ENCODE measurements around the gene AGAP6. TPM values are rescaled to one million over a fixed set of nuclear protein-coding genes. Genes with fewer than 3 reads are reported as not detected.
"Not testable (repeated sequence)": the region's sequence is repeated elsewhere in the genome, so short reads cannot be mapped to it uniquely, and the experiment has no call there.

The AGAP6 gene
- total RNA-seq, 1 donor from 2014 or later = 18.5 TPM

- DNase-seq; H3K4me3 Mint-ChIP-seq (ENCODE audit: unreplicated experiment); H3K27me3 Mint-ChIP-seq (ENCODE audit: unreplicated experiment); H3K9me3 Mint-ChIP-seq (ENCODE audit: unreplicated experiment); H3K36me3 Mint-ChIP-seq (ENCODE audit: unreplicated experiment): not testable (repeated sequence)
- H3K4me1 Mint-ChIP-seq (ENCODE audit: low read depth, unreplicated experiment) = peaks cover 34% of the 10 kb centered on the region
- peak overlapping the region; percentile 95 for H3K27ac Mint-ChIP-seq (ENCODE audit: unreplicated experiment)
Observed at GRCh38 chr10:50052778-50053376, 64.7 kb downstream of the AGAP6 start.

- peak overlapping the region; percentile 89 for H3K27ac Mint-ChIP-seq (ENCODE audit: unreplicated experiment)
- not testable (repeated sequence) for DNase-seq; H3K36me3 Mint-ChIP-seq (ENCODE audit: unreplicated experiment); H3K9me3 Mint-ChIP-seq (ENCODE audit: unreplicated experiment); H3K27me3 Mint-ChIP-seq (ENCODE audit: unreplicated experiment)
- peaks cover 34% of the 10 kb centered on the region for H3K4me1 Mint-ChIP-seq (ENCODE audit: low read depth, unreplicated experiment)
- peak overlapping the region; percentile 42 for H3K4me3 Mint-ChIP-seq (ENCODE audit: unreplicated experiment)
Observed at GRCh38 chr10:50055494-50056292, 67.5 kb downstream of the AGAP6 start.

- Mint-ChIP-seq H3K4me1 (ENCODE audit: low read depth, unreplicated experiment) (peaks cover 34% of the 10 kb centered on the region), H3K4me3 (ENCODE audit: unreplicated experiment) (peak overlapping the region; percentile 3)
- not testable (repeated sequence) for H3K27me3 Mint-ChIP-seq (ENCODE audit: unreplicated experiment); H3K36me3 Mint-ChIP-seq (ENCODE audit: unreplicated experiment); H3K27ac Mint-ChIP-seq (ENCODE audit: unreplicated experiment); DNase-seq; H3K9me3 Mint-ChIP-seq (ENCODE audit: unreplicated experiment)
Observed at GRCh38 chr10:50056654-50057053, 68.4 kb downstream of the AGAP6 start.

GRCh38 chr10:50058727-50059126, 70.5 kb downstream of the AGAP6 start:
- peaks cover 26% of the 10 kb centered on the region for H3K4me1 Mint-ChIP-seq (ENCODE audit: low read depth, unreplicated experiment)
- not testable (repeated sequence) for H3K27me3 Mint-ChIP-seq (ENCODE audit: unreplicated experiment); H3K9me3 Mint-ChIP-seq (ENCODE audit: unreplicated experiment); H3K27ac Mint-ChIP-seq (ENCODE audit: unreplicated experiment); H3K4me3 Mint-ChIP-seq (ENCODE audit: unreplicated experiment); DNase-seq; H3K36me3 Mint-ChIP-seq (ENCODE audit: unreplicated experiment)

- not testable (repeated sequence) for H3K36me3 Mint-ChIP-seq (ENCODE audit: unreplicated experiment); H3K4me3 Mint-ChIP-seq (ENCODE audit: unreplicated experiment); DNase-seq; H3K27me3 Mint-ChIP-seq (ENCODE audit: unreplicated experiment); H3K9me3 Mint-ChIP-seq (ENCODE audit: unreplicated experiment); H3K27ac Mint-ChIP-seq (ENCODE audit: unreplicated experiment)
- H3K4me1 Mint-ChIP-seq (ENCODE audit: low read depth, unreplicated experiment) = peaks cover 19% of the 10 kb centered on the region
Observed at GRCh38 chr10:50059946-50060345, 71.7 kb downstream of the AGAP6 start.

Other genes with a start within 250 kb of the AGAP6 start
- 2.5 TPM for gene OGDHL, start 226.1 kb upstream of the AGAP6 start, total RNA-seq (ENCODE audit: unreplicated experiment)
- 53.3 TPM for gene PARG, start 46.4 kb upstream of the AGAP6 start, total RNA-seq (ENCODE audit: unreplicated experiment)
- gene TIMM23B, start 46.4 kb upstream of the AGAP6 start, total RNA-seq (ENCODE audit: unreplicated experiment) = 23.2 TPM
- gene WASHC2A, start 79.5 kb downstream of the AGAP6 start, total RNA-seq (ENCODE audit: unreplicated experiment) = 58.5 TPM

Measured in glutamatergic neuron (in vitro differentiated cells).